Measurements from ENCODE around the gene OR14C36.

DNA sequence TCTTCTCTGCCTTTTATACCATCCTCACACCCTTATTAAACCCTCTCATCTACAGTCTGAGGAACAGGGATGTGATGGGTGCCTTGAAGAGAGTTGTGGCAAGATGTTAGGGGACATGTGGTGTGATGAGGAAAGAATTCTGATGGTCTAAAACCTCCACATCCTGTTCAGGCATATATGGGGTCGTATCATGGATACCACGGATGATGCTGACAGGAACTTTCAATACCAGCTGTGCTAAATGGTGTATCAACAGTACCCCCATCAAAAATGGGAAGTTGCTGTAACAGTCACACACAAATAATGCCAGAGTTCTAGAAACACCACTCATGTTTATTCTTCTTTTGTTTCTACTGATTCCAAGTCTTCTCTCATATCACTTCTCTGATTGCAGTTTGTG is 39.9 kb downstream of the OR14C36 start:
- TF ChIP-seq CTCF (conservative IDR thresholded peaks at IDR 0.05; ENCODE audit: low read depth, low read length): no peak
- TF ChIP-seq EZH2 (IDR thresholded peaks at IDR 0.05; ENCODE audit: low read length, unreplicated experiment): no peak
